H1 (cell line): ENCODE measurements around the gene TEDC1. TPM values are rescaled to one million over a fixed set of nuclear protein-coding genes. Genes with fewer than 3 reads are reported as not detected.

ENCODE experiments used
- CTBP2 ChIP-seq: IDR thresholded peaks from 2 replicates; pipeline ENCODE4 v1.7.0; 2011; ENCODE audit warnings: borderline replicate concordance, mild to moderate bottlenecking, moderate library complexity, mixed read lengths, low read length; ENCODE audit not compliant: insufficient read depth, insufficient read length
- GABPA ChIP-seq: IDR thresholded peaks from 2 replicates; pipeline ENCODE4 v1.6.1; 2011; ENCODE audit warnings: mild to moderate bottlenecking, low read length, moderate library complexity, borderline replicate concordance; ENCODE audit not compliant: insufficient read depth
- polyA plus RNA-seq, 7 experiments: library from polyadenylated mRNA; depleted of rRNA in 3 of 7; stranded (reverse) in 5 of 7; unstranded in 2 of 7; fragments of >200 nt in 5 of 7; fragments of 200-250 nt in 2 of 7; gene quantifications; 1 replicate in 5 of 7; 2 replicates in 1 of 7; 4 replicates in 1 of 7; pipeline versions ENCODE4 v1.2.1 to v1.2.3, GENCODE V29; 2011 to 2013; ENCODE audit warnings: missing spikeins in 2 of 7, mixed read lengths in 2 of 7
- total RNA-seq: library from RNA; stranded (reverse); fragmentation: NEBNext Ultra II Directional; extraction: Animal tissue kit (Norgen Biotek cat#: 25700); gene quantifications from 2 replicates; pipeline ENCODE4 v1.2.1, GENCODE V29; 2021
- TF ChIP-seq, protein P1 (sequence below): IDR thresholded peaks from 2 replicates; pipeline ENCODE4 v1.6.1; 2011; ENCODE audit warnings: low read length, improper control_type of control experiment

Gene TEDC1
- total and polyA plus RNA-seq, 2 of the 8 experiments (the other 6 are each of a cell fraction or from before 2014, with no cell fraction given), result 5.6 to 14.8 TPM

DNA sequence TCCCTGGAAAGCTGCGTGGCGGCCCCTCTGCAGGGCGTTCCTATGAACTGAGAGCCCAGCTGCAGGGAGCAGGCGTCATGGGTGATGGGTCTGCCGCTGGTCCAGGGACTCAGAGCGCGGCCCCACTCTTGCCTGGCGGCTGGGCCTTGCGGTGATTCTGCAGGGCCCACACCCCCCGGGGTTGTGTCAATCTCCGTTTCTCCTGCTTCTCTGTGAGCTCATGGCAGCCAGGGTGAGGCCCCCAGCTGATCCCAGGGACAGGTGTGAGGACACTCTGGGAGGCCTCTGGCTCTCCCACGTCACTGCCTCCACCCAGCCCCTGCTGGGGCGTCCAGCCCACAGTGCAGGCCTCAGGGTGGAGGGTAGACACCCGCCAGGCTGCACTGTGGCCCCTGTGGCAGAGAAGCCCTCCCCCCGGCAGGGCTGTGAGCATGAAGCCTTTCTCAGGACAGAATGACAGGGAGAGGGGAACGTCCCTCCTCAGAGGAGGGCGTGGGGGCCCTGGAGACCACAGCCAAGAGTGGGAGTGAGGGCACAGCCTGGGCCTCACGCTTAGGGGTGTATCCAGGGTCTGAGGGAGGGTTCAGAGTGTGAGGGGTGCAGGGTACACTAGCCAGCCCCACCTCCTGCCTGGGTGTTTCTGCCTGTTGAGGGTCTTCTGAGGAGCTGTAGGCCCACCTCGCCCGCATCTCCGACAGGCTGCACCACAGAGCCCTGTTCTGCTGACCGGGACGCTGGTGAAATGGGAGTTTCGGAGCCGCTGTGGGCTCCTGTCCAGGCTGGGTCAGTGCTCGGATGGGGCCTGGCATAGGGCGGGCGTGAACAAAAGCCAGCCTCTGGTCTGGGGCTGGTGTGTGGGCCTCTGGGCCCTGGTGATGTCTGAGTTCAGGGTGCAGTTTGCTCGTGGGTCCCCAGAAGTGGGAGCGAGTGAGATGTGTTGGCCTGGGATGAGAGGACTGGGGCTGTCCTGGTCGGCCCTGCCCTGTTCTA, 43.1 kb upstream of the TEDC1 start (continued):
- TF ChIP-seq CTBP2, result no peak
- TF ChIP-seq, protein P1, sequence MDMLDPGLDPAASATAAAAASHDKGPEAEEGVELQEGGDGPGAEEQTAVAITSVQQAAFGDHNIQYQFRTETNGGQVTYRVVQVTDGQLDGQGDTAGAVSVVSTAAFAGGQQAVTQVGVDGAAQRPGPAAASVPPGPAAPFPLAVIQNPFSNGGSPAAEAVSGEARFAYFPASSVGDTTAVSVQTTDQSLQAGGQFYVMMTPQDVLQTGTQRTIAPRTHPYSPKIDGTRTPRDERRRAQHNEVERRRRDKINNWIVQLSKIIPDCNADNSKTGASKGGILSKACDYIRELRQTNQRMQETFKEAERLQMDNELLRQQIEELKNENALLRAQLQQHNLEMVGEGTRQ, result no peak
- TF ChIP-seq GABPA, result no peak
